Endothelial cell of umbilical vein (primary cell): ENCODE measurements around the gene TREML4. TPM values are rescaled to one million over a fixed set of nuclear protein-coding genes. Genes with fewer than 3 reads are reported as not detected.

Experiments used
- BruUV-seq: library from RNA; stranded (reverse); fragments of 400-500 nt; replicated peaks from 2 replicates; lab custom pipeline; 2021; lab: Mats Ljungman, UMichigan
- CTCF ChIA-PET: fragments of 300-600, 350-600 bp; sonication (Branson Sonifier 250); formaldehyde crosslinking; loops from one replicate; lab custom pipeline; 2021; ENCODE audit warnings: antibody characterized with exemption, inconsistent platforms; lab: Charles Lee
- POLR2A ChIA-PET: fragments of 300-600, 350-600 bp; sonication (Branson Sonifier 250); formaldehyde crosslinking; loops from one replicate; lab custom pipeline; 2021; ENCODE audit warnings: antibody characterized with exemption, inconsistent platforms; lab: Charles Lee
- DNase-seq: peaks from one replicate; pipeline ENCODE4 v3.0.0-alpha.2; 2011; ENCODE audit warnings: low read depth, low spot score
- FAIRE-seq: peaks from 2 replicates; lab custom pipeline; 2011; peaks lifted over from hg19 to GRCh38; lab: Jason Lieb, UNC
- H2AFZ ChIP-seq: 2 replicates; pipeline ENCODE4 v1.6.0; 2012; ENCODE audit warnings: low read depth, low read length, control low read depth, inconsistent platforms
- H3K27ac ChIP-seq: 2 replicates; pipeline ENCODE4 v1.5.1; 2011; ENCODE audit warnings: low read depth, mild to moderate bottlenecking, control low read depth, low read length, moderate library complexity; ENCODE audit not compliant: insufficient read depth
- H3K27me3 ChIP-seq, 2 experiments: 2 replicates each; pipeline versions ENCODE4 v1.6.0 to v1.6.1; 2011; ENCODE audit warnings: low read length in 2 of 2, mixed read lengths in 1 of 2; ENCODE audit not compliant: control insufficient read depth in 2 of 2, insufficient read depth in 2 of 2
- H3K36me3 ChIP-seq, 2 experiments: 2 replicates in 1 of 2; 3 replicates in 1 of 2; pipeline ENCODE4 v1.5.1; 2011; ENCODE audit warnings: low read length in 2 of 2, mild to moderate bottlenecking in 1 of 2, moderate library complexity in 1 of 2; ENCODE audit not compliant: control insufficient read depth in 2 of 2, insufficient read depth in 2 of 2; ENCODE audit errors: extremely low read depth in 1 of 2
- H3K4me1 ChIP-seq: 3 replicates; pipeline ENCODE4 v1.5.1; 2011; ENCODE audit warnings: mild to moderate bottlenecking, low read length; ENCODE audit not compliant: control insufficient read depth, insufficient read depth; ENCODE audit errors: extremely low read depth
- H3K4me2 ChIP-seq: 2 replicates; pipeline ENCODE4 v1.6.1; 2011; ENCODE audit warnings: low read length, control low read depth, mixed read lengths; ENCODE audit not compliant: insufficient read depth
- H3K4me3 ChIP-seq, 3 experiments: fragments of 200-600 bp in 1 of 3; sonication (generic), shearing (Covaris generic) in 1 of 3; replicated peaks in 1 of 3; 2 replicates each; pipeline ENCODE4 v1.5.1; 2011 to 2016; ENCODE audit warnings: control low read depth in 3 of 3, low read length in 3 of 3, mild to moderate bottlenecking in 2 of 3, inconsistent platforms in 1 of 3, low read depth in 1 of 3, moderate library complexity in 1 of 3; ENCODE audit not compliant: insufficient read depth in 1 of 3
- H3K79me2 ChIP-seq: 2 replicates; pipeline ENCODE4 v1.6.0; 2012; ENCODE audit warnings: low read length, inconsistent platforms; ENCODE audit not compliant: control insufficient read depth, insufficient read depth
- H3K9ac ChIP-seq: replicated peaks from 2 replicates; pipeline ENCODE3; 2011; ENCODE audit warnings: low read length, control low read depth; ENCODE audit not compliant: insufficient read depth; ENCODE audit errors: extremely low read depth
- H3K9me1 ChIP-seq: replicated peaks from 3 replicates; pipeline ENCODE4 v1.6.0; 2011; ENCODE audit warnings: mild to moderate bottlenecking, low read length; ENCODE audit not compliant: control insufficient read depth, insufficient read depth; ENCODE audit errors: extremely low read depth
- H3K9me3 ChIP-seq: replicated peaks from 2 replicates; pipeline ENCODE4 v1.5.1; 2012; ENCODE audit warnings: low read length, inconsistent platforms; ENCODE audit not compliant: control insufficient read depth, insufficient read depth
- H4K20me1 ChIP-seq: replicated peaks from 2 replicates; pipeline ENCODE3; 2011; ENCODE audit warnings: mild to moderate bottlenecking, low read length; ENCODE audit not compliant: control insufficient read depth, insufficient read depth; ENCODE audit errors: extremely low read depth
- CTCF ChIP-seq, 2 donors: IDR thresholded peaks; 1 replicate in 1 of 2; 2 replicates in 1 of 2; pipeline ENCODE4 v1.5.1; 2011; ENCODE audit warnings: low read length in 2 of 2, mild to moderate bottlenecking in 2 of 2, moderate library complexity in 2 of 2, control low read depth in 1 of 2, inconsistent platforms in 1 of 2, low read depth in 1 of 2; ENCODE audit not compliant: insufficient read depth in 1 of 2; ENCODE audit errors: extremely low read depth in 1 of 2
- EZH2 ChIP-seq: IDR thresholded peaks from 2 replicates; pipeline ENCODE4 v1.6.1; 2012; ENCODE audit warnings: borderline replicate concordance, low read depth, mild to moderate bottlenecking, moderate library complexity, low read length, inconsistent platforms; ENCODE audit not compliant: severe bottlenecking
- FOS ChIP-seq: IDR thresholded peaks from 2 replicates; pipeline ENCODE4 v1.6.1; 2011; ENCODE audit warnings: mild to moderate bottlenecking, low read length, moderate library complexity, borderline replicate concordance; ENCODE audit not compliant: insufficient read depth
- JUN ChIP-seq: IDR thresholded peaks from 2 replicates; pipeline ENCODE4 v1.6.1; 2011; ENCODE audit warnings: borderline replicate concordance, low read depth; ENCODE audit not compliant: insufficient read length, insufficient read depth
- MAX ChIP-seq: IDR thresholded peaks from 2 replicates; pipeline ENCODE4 v1.6.1; 2011; ENCODE audit not compliant: insufficient read depth, insufficient read length
- MYC ChIP-seq: IDR thresholded peaks from one replicate; pipeline ENCODE4 v1.6.1; 2011; ENCODE audit warnings: mild to moderate bottlenecking, low read depth, low read length
- POLR2A ChIP-seq: IDR thresholded peaks from 2 replicates; pipeline ENCODE4 v1.6.1; 2012; ENCODE audit warnings: low read depth, mild to moderate bottlenecking, control low read depth, low read length
- POLR2AphosphoS5 ChIP-seq: IDR thresholded peaks from 2 replicates; pipeline ENCODE4 v1.6.1; 2012; ENCODE audit warnings: low read depth, mild to moderate bottlenecking, control low read depth, low read length, moderate library complexity; ENCODE audit not compliant: insufficient read depth
- dilution Hi-C: fragments of 300-500 bp; cut with MboI; formaldehyde crosslinking; loops from one replicate; pipeline ENCODE4 v1.15.0; 2019; ENCODE audit warnings: low sequenced_read_pairs; ENCODE audit not compliant: extremely low pct_ligation_motif_present
- intact Hi-C: fragments of 100-400 bp; cut with micrococcal nuclease; formaldehyde crosslinking; loops from one replicate; pipeline ENCODE4 v1.10.0; 2022
- polyA plus RNA-seq, 4 experiments: library from polyadenylated mRNA; depleted of rRNA in 3 of 4; stranded (reverse) in 3 of 4; unstranded in 1 of 4; fragments of >200 nt; gene quantifications; 2 replicates each; pipeline versions ENCODE4 v1.2.1 to v1.2.3, GENCODE V29; 2011 to 2012; ENCODE audit warnings: missing spikeins in 1 of 4
- total RNA-seq: library from RNA; stranded (reverse); gene quantifications from 2 replicates; pipeline ENCODE4 v1.2.3, GENCODE V29; 2021

Gene TREML4
- total and polyA plus RNA-seq, 2 donors (not counting 3 experiments of a cell fraction or from before 2014, with no cell fraction given) = not detected

- Histone ChIP-seq H4K20me1 (no peaks in the 10 kb centered on the region), H3K79me2 (no peaks in the 10 kb centered on the region), H3K36me3 (no peaks in the 10 kb centered on the region), H2AFZ (no peak overlapping the region), H3K9ac (no peak overlapping the region), H3K27me3 (no peaks in the 10 kb centered on the region), H3K4me1 (no peaks in the 10 kb centered on the region), H3K27ac (no peak overlapping the region), H3K9me3 (no peaks in the 10 kb centered on the region), H3K4me3 (no peak overlapping the region), H3K4me2 (no peak overlapping the region), H3K9me1 (no peaks in the 10 kb centered on the region)
- intact Hi-C loops = no loop called here
- dilution Hi-C loops = no loop called here
- TF ChIP-seq EZH2 (no peak), JUN (no peak), MAX (no peak), POLR2AphosphoS5 (no peak), MYC (no peak), FOS (no peak), CTCF (IDR thresholded peaks at IDR 0.05; ENCODE audit: extremely low read depth in 1 of 2, insufficient read depth in 1 of 2, low read depth in 1 of 2, low read length in 2 of 2) (no peak), POLR2A (no peak)
- POLR2A ChIA-PET = no interaction called here
- no TSS peak for BruUV-seq
- DNase-seq = no peak
- no peak for FAIRE-seq
- CTCF ChIA-PET = no interaction called here
These were observed 34.3 kb downstream of the TREML4 start for GRCh38 chr6:41262401-41262800.
